Trophoblast cell (in vitro differentiated cells and primary cell): ENCODE measurements around the gene SPACA5B.
"Not testable (repeated sequence)": the region's sequence is repeated elsewhere in the genome, so short reads cannot be mapped to it uniquely, and the experiment has no call there.

ENCODE experiments used
- DNase-seq, 2 donors: peaks; one replicate each; pipeline ENCODE4 v3.0.0-alpha.2; 2016
- H2AFZ ChIP-seq: 2 replicates; pipeline ENCODE4 v1.6.1; 2013; ENCODE audit warnings: low read length, moderate library complexity, mild to moderate bottlenecking; ENCODE audit not compliant: insufficient read depth, poor library complexity
- H2AK5ac ChIP-seq: 2 replicates; pipeline ENCODE4 v1.6.1; 2013; ENCODE audit warnings: mild to moderate bottlenecking, low read length
- H2BK120ac ChIP-seq: 2 replicates; pipeline ENCODE4 v1.6.1; 2013; ENCODE audit warnings: low read length, mild to moderate bottlenecking, moderate library complexity; ENCODE audit not compliant: insufficient read depth, poor library complexity
- H2BK12ac ChIP-seq: 2 replicates; pipeline ENCODE4 v1.6.1; 2013; ENCODE audit warnings: mild to moderate bottlenecking, low read length, moderate library complexity
- H2BK5ac ChIP-seq: 2 replicates; pipeline ENCODE4 v1.6.1; 2013; ENCODE audit warnings: low read length, low read depth, moderate library complexity, mild to moderate bottlenecking; ENCODE audit not compliant: poor library complexity
- H3K14ac ChIP-seq: 2 replicates; pipeline ENCODE4 v1.6.1; 2013; ENCODE audit warnings: mild to moderate bottlenecking, low read length
- H3K18ac ChIP-seq: 2 replicates; pipeline ENCODE4 v1.6.1; 2013; ENCODE audit warnings: mild to moderate bottlenecking, low read length
- H3K23ac ChIP-seq: 2 replicates; pipeline ENCODE4 v1.6.1; 2013; ENCODE audit warnings: low read length
- H3K27ac ChIP-seq: 2 replicates; pipeline ENCODE4 v1.5.1; 2013; ENCODE audit warnings: low read depth, mild to moderate bottlenecking, inconsistent platforms, low read length, moderate library complexity
- H3K27me3 ChIP-seq: 2 replicates; pipeline ENCODE4 v1.6.1; 2013; ENCODE audit warnings: inconsistent platforms, mild to moderate bottlenecking, low read length, moderate library complexity; ENCODE audit not compliant: insufficient read depth
- H3K36me3 ChIP-seq, 2 experiments: 1 replicate in 1 of 2; 2 replicates in 1 of 2; pipeline ENCODE4 v1.6.1; 2013; ENCODE audit warnings: low read length in 2 of 2, mild to moderate bottlenecking in 2 of 2, moderate library complexity in 1 of 2; ENCODE audit not compliant: insufficient read depth in 2 of 2, control insufficient read depth in 1 of 2
- H3K4ac ChIP-seq: 2 replicates; pipeline ENCODE4 v1.6.1; 2013; ENCODE audit warnings: low read depth, mild to moderate bottlenecking, low read length, moderate library complexity
- H3K4me1 ChIP-seq, 2 experiments: 1 replicate in 1 of 2; 2 replicates in 1 of 2; pipeline ENCODE4 v1.6.1; 2013; ENCODE audit warnings: low read length in 2 of 2, mild to moderate bottlenecking in 2 of 2, moderate library complexity in 1 of 2; ENCODE audit not compliant: insufficient read depth in 2 of 2, control insufficient read depth in 1 of 2
- H3K4me2 ChIP-seq: 2 replicates; pipeline ENCODE4 v1.6.1; 2013; ENCODE audit warnings: inconsistent platforms, mild to moderate bottlenecking, low read length, moderate library complexity
- H3K4me3 ChIP-seq: 2 replicates; pipeline ENCODE4 v1.5.1; 2013; ENCODE audit warnings: mild to moderate bottlenecking, low read depth, low read length, inconsistent platforms
- H3K79me1 ChIP-seq: one replicate; pipeline ENCODE4 v1.6.1; 2013; ENCODE audit warnings: low read length
- H3K79me2 ChIP-seq: 2 replicates; pipeline ENCODE4 v1.6.1; 2013; ENCODE audit warnings: low read length, mild to moderate bottlenecking; ENCODE audit not compliant: control insufficient read depth, insufficient read depth, poor library complexity
- H3K9ac ChIP-seq: 2 replicates; pipeline ENCODE4 v1.6.1; 2013; ENCODE audit warnings: mild to moderate bottlenecking, low read length
- H3K9me3 ChIP-seq: 2 replicates; pipeline ENCODE4 v1.6.1; 2013; ENCODE audit warnings: low read depth, mild to moderate bottlenecking, control low read depth, inconsistent platforms, low read length; ENCODE audit not compliant: insufficient read depth
- H4K12ac ChIP-seq: 2 replicates; pipeline ENCODE4 v1.6.1; 2013; ENCODE audit warnings: low read depth, mild to moderate bottlenecking, low read length, moderate library complexity
- H4K8ac ChIP-seq: 2 replicates; pipeline ENCODE4 v1.6.1; 2013; ENCODE audit warnings: low read depth, mild to moderate bottlenecking, low read length, moderate library complexity
- H4K91ac ChIP-seq: one replicate; pipeline ENCODE4 v1.6.1; 2013; ENCODE audit warnings: low read depth, mild to moderate bottlenecking, low read length, moderate library complexity
- WGBS: extraction: QIAGEN DNeasy Blood & Tissue Kit; methylation state at CpG from one replicate; pipeline ENCODE4 v1.1.7; 2013; ENCODE audit warnings: missing lambda C conversion rate; ENCODE audit not compliant: insufficient read length, insufficient coverage; ENCODE audit errors: extremely low coverage; 5-methylcytosine and 5-hydroxymethylcytosine counted together

SPACA5B gene

GRCh38 chrX:48141810-48142508, 11.5 kb downstream of the SPACA5B start:
- no CpG with 5 or more reads among the region's 2 CpGs for WGBS
- H3K4me1 ChIP-seq, H3K27ac ChIP-seq: not testable (repeated sequence)

GRCh38 chrX:48142697-48143096, 12.3 kb downstream of the SPACA5B start:
- not testable (repeated sequence) for H3K4me2 ChIP-seq, H3K9ac ChIP-seq, H3K23ac ChIP-seq, H3K4ac ChIP-seq, H4K8ac ChIP-seq, H4K91ac ChIP-seq, H2AFZ ChIP-seq, H3K36me3 ChIP-seq, H2AK5ac ChIP-seq, H3K9me3 ChIP-seq, H3K18ac ChIP-seq, H2BK120ac ChIP-seq, H2BK5ac ChIP-seq, H3K79me2 ChIP-seq, H3K14ac ChIP-seq, H4K12ac ChIP-seq, H2BK12ac ChIP-seq, H3K27ac ChIP-seq, H3K27me3 ChIP-seq, H3K79me1 ChIP-seq, H3K4me1 ChIP-seq, H3K4me3 ChIP-seq
- WGBS = no CpG with 5 or more reads among the region's 11 CpGs
- DNase-seq = peak in 1 of 2 donors; percentile 2

More at GRCh38 chrX:48141810-48142508, 11.5 kb downstream of the SPACA5B start:
- H4K12ac ChIP-seq, H4K8ac ChIP-seq, H3K79me2 ChIP-seq, H4K91ac ChIP-seq, H3K36me3 ChIP-seq, H3K4ac ChIP-seq, H3K4me3 ChIP-seq, H3K27me3 ChIP-seq, H3K79me1 ChIP-seq, H2AK5ac ChIP-seq, H3K14ac ChIP-seq, DNase-seq, H3K9me3 ChIP-seq, H3K9ac ChIP-seq, H3K18ac ChIP-seq, H2BK120ac ChIP-seq, H2BK5ac ChIP-seq, H3K4me2 ChIP-seq, H2AFZ ChIP-seq, H3K23ac ChIP-seq, H2BK12ac ChIP-seq: not testable (repeated sequence)

GRCh38 chrX:48153769-48154168, 23.3 kb downstream of the SPACA5B start:
- WGBS = no CpG with 5 or more reads among the region's 10 CpGs
- no peak overlapping the region for H4K12ac ChIP-seq
- H3K4me3 ChIP-seq = no peak overlapping the region
- H2BK120ac ChIP-seq = no peak overlapping the region
- no peak overlapping the region for H3K4me2 ChIP-seq
- no peak overlapping the region for H3K23ac ChIP-seq
- no peak overlapping the region for H4K8ac ChIP-seq
- H2AFZ ChIP-seq = no peak overlapping the region
- no peak overlapping the region for H3K27ac ChIP-seq
- no peaks in the 10 kb centered on the region for H3K79me2 ChIP-seq
- H3K27me3 ChIP-seq = no peaks in the 10 kb centered on the region
- no peak overlapping the region for H2BK5ac ChIP-seq
- H3K14ac ChIP-seq = no peak overlapping the region
- H2BK12ac ChIP-seq = no peak overlapping the region
- H2AK5ac ChIP-seq = no peak overlapping the region
- no peaks in the 10 kb centered on the region for H3K36me3 ChIP-seq
- H3K4me1 ChIP-seq = no peaks in the 10 kb centered on the region
- no peak for DNase-seq
- no peaks in the 10 kb centered on the region for H3K9me3 ChIP-seq
- no peak overlapping the region for H4K91ac ChIP-seq
- H3K18ac ChIP-seq = no peak overlapping the region
- H3K4ac ChIP-seq = no peak overlapping the region
- H3K9ac ChIP-seq = no peak overlapping the region
- no peaks in the 10 kb centered on the region for H3K79me1 ChIP-seq

DNA sequence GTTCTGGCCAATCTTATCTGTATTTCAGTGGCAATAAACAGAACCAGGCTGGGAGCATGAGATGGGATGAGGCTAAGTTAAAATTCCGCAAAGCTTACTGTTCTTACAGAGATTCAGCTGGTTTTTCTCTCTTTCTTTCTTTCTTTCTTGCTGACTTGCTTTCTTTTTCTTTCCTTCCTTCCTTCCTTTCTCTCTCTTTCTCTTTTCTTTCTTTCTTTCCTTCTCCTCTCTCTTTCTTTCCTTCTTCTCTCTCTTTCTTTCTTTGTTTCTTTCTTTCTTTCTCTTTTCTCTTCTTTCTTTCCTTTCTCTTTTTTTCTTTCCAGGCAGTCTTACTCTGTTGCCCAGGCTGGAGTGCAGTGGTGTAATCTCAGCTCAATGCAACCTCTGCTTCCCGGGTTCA, 24.4 kb downstream of the SPACA5B start:
- no peak overlapping the region for H3K27ac ChIP-seq
- H4K8ac ChIP-seq = no peak overlapping the region
- H3K79me1 ChIP-seq = no peaks in the 10 kb centered on the region
- H2AFZ ChIP-seq = no peak overlapping the region
- H2BK5ac ChIP-seq = no peak overlapping the region
- no peaks in the 10 kb centered on the region for H3K4me1 ChIP-seq
- no peaks in the 10 kb centered on the region for H3K36me3 ChIP-seq
- H3K14ac ChIP-seq = no peak overlapping the region
- H3K9me3 ChIP-seq = no peaks in the 10 kb centered on the region
- no peak overlapping the region for H3K4me2 ChIP-seq
- no peak overlapping the region for H2BK120ac ChIP-seq
- H3K79me2 ChIP-seq = no peaks in the 10 kb centered on the region
- H2AK5ac ChIP-seq = no peak overlapping the region
- H4K91ac ChIP-seq = no peak overlapping the region
- DNase-seq = no peak
- H3K9ac ChIP-seq = no peak overlapping the region
- H4K12ac ChIP-seq = no peak overlapping the region
- H3K27me3 ChIP-seq = no peaks in the 10 kb centered on the region
- no peak overlapping the region for H2BK12ac ChIP-seq
- no peak overlapping the region for H3K18ac ChIP-seq
- H3K4me3 ChIP-seq = no peak overlapping the region
- no peak overlapping the region for H3K23ac ChIP-seq
- H3K4ac ChIP-seq = no peak overlapping the region
- WGBS = no CpG with 5 or more reads among the region's 2 CpGs
